ENCODE measurements around the gene NFIB.

DNA sequence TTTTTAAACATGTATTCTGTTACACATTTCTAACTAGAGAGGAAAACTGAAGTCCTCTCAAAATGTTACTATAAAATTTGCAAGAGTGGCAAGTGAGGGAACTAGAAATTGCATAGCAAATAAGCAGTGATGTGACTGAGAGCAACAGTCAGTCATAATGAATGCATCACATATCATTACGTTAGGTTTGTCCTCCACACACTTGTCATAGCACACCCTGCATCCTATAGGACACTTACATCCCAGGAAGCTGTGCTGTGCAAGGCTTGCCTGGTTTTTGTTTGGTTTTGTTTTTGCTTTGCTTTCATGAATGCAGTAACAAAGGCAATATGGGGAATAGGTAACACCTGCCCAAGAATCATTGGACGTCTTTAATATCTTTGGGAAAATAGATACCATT lies 10.8 kb downstream of the NFIB start:
- TF ChIP-seq, protein P1, sequence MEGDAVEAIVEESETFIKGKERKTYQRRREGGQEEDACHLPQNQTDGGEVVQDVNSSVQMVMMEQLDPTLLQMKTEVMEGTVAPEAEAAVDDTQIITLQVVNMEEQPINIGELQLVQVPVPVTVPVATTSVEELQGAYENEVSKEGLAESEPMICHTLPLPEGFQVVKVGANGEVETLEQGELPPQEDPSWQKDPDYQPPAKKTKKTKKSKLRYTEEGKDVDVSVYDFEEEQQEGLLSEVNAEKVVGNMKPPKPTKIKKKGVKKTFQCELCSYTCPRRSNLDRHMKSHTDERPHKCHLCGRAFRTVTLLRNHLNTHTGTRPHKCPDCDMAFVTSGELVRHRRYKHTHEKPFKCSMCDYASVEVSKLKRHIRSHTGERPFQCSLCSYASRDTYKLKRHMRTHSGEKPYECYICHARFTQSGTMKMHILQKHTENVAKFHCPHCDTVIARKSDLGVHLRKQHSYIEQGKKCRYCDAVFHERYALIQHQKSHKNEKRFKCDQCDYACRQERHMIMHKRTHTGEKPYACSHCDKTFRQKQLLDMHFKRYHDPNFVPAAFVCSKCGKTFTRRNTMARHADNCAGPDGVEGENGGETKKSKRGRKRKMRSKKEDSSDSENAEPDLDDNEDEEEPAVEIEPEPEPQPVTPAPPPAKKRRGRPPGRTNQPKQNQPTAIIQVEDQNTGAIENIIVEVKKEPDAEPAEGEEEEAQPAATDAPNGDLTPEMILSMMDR (IDR thresholded peaks at IDR 0.05 in 4 of 5, conservative IDR thresholded peaks at IDR 0.05 in 1 of 5): no peak
- no peak for TF ChIP-seq POLR2A (IDR thresholded peaks at IDR 0.05)
